CD4-positive, alpha-beta T cell treated with Interleukin-15 for 1 hour (primary cell): ENCODE data around the gene CBL.

Experiments
- DNase-seq: peaks from one replicate; pipeline ENCODE4 v3.0.0-alpha.2; 2020

Gene CBL

DNA sequence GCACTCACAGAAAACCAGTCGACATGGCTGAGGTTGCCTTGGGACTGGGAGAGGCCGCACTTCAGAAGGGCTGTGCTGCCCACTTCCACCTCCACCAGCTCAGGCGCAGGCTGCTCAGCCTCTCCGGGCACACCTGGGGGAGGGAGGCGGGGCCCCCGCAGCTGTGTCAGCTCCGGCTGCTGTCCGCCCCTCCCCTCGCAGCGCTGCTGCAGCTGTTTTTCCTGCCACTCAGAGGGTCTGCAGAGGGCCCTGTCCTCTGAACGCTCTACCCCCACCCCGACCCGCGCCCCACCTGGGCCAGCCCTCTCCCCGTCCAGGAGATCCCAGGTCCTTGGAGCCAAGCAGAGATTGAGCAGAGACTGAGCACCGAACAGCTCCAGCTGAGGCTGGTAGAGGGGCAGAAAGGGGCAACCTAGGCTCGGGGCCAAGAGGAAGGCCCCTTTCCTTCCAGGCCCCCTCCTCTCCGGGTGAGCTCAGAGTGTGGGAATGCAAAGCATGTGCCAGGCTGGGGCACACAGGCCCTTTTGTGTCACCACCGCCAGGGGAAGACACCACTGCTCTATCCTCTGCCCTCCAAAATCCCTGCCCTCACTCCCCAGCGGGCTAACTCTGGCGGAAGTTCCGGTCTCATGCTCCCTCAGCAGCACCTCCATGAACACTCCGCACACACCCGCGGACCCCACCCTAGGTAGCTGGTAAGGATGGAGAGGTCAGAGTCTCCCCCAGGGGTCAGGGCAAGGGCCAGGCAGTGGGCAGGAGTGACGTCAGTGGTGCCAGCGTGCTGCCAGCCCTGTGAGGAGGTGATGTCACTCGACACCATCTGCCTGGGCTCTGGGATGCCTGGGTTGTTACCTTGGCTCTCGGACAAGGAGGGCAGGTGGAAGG, 109.2 kb downstream of the CBL start:
- DNase-seq: peak; percentile 45

GRCh38 chr11:119316016-119316728, 110.0 kb downstream of the CBL start:
- no peak for DNase-seq

DNA sequence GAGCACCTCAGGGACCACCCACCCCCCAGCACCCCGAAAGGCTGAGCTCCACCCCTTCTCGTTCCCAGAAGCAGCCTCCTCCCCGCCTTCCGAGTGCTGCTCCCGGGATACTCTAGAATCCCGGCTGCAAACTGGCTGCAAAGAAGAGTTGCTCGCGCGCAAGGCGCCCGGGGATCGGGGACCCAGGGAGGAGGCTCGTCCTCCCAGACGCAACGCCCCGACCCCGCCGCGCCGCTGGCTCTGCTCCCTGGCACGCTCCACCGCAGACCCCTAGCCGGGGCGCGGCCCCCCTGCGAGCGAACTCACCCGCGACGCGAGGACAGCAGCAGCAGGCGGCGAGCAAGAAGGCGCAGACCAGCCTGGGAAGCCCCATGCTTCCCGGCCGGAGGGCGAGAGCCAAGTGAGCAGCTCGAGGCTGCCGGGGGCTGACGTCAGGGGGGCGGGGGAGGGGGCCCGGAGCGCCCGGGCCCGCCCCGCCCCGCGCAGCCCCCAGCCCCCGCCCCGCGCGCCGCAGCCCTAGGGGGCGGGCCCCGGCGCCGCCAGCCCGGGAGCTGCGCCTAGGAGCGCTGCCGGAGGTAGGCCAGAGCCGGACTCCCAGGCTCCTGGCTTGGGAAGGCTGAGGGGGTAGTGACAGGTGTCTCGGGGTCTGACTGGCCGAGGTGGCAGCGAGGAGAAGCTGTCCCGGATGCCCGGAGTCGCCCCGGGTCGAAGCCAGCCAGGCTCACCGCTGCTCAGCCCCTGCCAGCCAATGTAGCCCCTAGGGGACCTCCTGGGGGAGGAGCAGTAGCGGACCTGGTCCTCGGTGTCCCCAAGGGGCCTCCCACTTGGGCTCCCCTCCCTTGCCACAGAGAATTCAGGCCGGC, 110.8 kb downstream of the CBL start, which contains the start of gene MCAM:
TSS of gene MCAM (minus strand) at position 402 of the 863 bp plus-strand sequence. CDS start at position 373, 29 bp downstream.
- no peak for DNase-seq

DNA sequence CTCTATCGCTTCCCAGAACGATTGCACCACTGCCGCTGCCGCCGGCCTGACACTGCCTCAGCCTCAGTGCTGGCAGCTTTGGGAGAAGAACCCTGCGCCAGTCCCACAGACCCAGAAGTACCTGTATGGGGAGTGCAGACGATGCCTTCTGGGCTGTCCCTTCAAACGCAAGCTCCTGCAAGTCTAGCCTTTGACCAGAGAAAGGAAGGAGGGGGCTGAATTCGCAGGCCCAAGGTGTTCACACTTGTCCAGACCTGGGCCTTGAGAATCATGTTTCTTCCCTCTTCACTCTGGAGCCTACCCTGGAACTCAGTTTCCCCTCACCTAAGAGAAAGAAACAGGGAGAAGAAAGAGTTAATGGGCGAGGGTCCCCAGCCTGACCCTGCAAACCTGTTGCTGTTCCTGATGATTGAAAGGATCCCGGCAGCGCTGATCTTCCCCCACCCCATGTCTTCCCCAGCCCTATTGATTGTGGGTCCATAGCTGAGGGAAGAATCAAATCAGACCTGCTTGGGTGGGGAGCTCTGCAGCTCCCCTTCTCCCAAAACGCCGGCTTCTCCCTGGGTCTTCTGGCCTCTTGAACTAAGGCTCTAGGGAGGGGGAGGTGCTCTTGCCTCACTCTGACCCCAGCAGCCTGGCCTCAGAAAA, 111.6 kb downstream of the CBL start:
- no peak for DNase-seq

DNA sequence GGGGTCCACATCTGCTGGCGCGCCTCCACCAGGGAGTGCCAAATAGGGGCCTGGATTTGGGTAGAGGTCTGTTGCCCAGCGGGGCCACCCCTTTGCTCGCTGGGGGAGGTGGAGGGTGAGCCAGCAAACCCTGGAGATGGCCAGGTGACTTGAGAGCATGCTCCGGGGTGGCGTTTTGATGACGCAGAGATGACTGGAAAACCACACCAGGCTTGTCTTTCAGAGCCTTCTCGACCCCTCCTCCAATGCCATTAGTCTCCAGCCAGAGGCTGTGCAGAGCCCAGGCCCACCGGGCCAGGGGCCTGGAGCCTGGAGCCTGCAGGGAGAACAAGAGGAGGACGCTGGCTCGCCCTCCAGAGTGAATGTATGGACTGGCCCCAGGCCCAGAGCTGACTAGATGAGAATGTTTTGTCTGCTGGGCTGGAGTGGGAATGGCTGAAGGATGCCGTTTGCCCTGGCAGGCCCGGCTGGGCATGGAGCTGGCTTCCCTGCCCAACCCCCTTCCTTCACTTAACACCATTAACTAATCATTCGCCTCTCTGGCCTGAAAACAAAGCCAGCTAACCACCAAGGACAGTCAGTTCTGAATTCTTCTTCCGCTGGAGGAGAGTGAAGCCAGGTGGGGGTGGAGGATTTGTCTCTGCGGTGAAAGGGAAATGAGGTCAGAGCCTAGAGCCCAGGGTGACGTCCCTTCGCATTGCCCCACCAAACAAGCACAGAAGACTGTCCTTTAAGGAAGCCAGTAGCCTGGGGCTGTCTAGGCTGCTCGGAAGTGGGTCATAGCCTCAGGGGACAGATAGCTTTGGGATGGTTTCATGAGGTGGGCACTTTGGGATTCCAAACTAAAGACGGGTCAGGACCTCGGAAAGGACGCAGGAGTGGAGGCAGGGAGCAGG, 112.3 kb downstream of the CBL start:
- DNase-seq: no peak

DNA sequence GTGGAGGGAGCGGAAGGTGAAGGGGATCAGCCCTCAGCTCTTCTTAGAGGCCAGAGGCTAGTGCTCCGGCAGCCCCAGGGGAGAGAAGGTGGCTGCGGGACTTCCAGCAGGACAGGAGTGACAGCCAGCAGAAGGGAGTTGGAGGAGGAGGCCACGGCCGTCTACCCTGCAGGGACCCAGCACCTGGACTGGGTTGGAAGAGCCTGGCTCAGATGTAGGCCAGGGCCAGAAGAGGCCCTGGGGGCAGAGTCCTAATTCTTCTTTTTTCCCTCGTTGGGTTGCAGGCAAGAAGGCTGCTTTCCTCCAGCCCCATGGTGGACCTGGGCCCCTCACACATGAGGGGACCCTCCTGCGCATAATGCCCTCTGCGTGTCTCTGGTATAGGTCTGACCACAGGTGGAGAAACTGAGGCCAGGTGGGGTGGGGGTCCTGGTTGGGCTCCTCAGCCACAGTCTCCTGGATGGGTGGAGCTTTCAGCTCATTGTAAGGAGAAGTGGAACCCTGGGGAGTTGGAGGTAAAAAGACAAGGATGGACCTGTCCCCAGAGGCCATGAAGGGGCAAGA, 113.1 kb downstream of the CBL start:
- no peak for DNase-seq

- no peak for DNase-seq
Measured at GRCh38 chr11:119319700-119320239, 113.6 kb downstream of the CBL start.

- no peak for DNase-seq
Measured at GRCh38 chr11:119320240-119320775, 114.2 kb downstream of the CBL start.

DNA sequence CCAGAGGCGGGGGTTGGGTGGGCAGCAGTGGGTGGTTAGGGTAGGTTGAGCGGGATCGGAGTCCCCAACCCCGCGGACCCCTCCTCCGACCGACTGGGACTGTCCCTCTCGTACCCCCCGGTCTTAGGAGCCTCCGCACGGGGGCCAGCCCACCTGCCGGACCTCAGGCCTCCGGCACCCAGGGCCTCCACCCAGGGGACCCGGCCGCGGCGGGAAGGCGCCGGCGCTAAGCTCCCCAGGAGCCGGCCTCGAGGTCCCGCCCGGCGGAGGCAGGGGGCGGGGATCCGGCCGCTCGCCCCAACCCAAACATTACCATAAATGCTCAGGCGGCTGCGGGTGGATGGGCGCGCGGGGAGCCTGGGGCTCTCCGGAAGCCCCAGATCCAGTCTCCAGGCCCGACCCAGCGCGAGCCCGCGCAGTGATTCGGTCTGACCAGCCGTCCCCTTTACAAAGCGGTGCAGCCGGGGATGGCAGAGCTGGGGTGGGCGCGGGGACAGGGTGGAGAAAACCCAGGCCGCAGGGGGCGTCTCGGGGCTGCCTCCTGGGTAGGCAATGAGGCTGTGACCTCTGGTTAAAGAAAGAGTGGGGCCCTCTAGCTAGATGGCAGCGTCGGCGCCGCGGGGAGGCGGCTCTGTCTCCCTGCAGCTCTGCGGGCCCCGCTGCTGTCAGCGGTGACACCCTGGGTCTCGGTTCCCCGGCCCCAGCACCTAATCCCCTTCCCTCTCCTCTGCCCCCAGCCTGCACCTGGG, 114.8 kb downstream of the CBL start:
- no peak for DNase-seq

DNA sequence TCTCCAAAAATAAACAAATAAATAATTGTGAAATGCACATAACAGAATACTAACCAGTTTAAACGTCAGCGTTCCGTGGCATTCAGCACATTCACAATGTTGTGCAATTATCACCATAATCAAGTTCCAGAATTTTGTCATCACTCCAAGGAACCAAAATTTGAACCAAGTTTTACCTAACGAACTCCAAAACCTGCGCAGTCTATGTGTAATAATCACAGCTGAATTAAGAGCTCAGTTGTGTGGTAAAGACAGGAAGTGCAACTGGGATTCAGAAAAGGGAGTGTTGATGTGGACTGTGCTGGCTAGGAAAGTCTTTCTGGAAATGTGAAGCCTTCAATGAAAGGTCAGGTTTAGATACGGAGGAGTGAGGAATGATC, 116.2 kb downstream of the CBL start:
- no peak for DNase-seq

- no peak for DNase-seq
Measured at GRCh38 chr11:119322921-119323531, 116.9 kb downstream of the CBL start.

DNA sequence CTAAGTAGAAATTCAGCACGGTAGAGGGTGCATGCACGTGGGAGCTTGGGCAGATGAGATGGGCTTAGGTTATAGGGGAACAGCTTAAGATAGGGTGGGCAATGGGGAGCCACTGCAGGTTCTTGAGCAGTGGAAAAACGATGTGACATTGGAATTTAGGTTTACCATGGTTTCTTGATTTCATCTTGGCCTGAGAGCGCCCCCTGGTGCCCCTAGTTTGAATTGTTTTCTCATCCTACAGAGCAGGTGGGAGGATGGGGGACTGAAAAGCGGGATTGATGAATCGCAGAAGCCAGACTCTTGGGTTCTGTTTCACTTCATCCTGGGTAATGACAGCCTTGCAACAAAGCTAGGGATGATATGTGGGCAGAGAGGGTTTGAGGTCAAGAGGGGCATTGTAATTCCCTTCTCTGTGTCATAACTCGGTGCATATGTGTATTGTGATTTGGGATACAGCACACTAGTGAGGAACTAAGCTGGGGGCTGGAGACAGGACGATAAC, 117.4 kb downstream of the CBL start:
- peak; percentile 62 for DNase-seq

GRCh38 chr11:119324189-119324588, 118.0 kb downstream of the CBL start:
- DNase-seq: no peak

- no peak for DNase-seq
Measured at GRCh38 chr11:119329320-119329719, 123.2 kb downstream of the CBL start.

GRCh38 chr11:119330237-119330636, 124.1 kb downstream of the CBL start:
- no peak for DNase-seq

DNA sequence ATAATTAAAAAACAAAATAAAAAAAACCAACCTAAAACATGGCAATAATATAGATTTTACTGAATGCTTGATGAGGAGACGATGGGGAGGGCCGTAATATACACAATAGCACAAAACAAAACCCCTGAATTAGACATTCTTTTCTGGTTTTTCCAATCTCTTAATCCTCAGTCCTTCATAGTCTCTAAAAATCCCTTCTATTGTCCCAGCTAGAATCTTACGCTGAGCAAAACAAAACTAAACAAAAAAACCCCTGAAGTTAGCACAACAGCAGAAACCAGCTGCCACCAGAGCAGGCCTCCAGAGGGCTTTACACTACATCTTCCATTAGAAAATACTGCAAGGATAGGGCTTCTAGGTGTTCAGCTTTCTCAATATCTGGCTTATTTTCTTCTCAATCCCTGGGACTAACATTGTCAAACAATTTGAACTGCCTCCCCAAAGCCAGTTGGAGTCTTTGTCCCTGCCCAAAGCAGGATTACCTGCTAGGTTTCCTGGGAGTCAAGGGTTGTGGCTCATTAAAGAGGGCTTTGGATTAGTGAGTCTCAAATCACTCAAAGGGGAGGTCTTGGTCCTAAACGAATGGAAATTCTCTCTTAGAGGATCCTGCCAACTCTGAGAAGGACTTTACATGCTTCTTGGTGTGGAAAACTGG, 126.1 kb downstream of the CBL start:
- no peak for DNase-seq

DNA sequence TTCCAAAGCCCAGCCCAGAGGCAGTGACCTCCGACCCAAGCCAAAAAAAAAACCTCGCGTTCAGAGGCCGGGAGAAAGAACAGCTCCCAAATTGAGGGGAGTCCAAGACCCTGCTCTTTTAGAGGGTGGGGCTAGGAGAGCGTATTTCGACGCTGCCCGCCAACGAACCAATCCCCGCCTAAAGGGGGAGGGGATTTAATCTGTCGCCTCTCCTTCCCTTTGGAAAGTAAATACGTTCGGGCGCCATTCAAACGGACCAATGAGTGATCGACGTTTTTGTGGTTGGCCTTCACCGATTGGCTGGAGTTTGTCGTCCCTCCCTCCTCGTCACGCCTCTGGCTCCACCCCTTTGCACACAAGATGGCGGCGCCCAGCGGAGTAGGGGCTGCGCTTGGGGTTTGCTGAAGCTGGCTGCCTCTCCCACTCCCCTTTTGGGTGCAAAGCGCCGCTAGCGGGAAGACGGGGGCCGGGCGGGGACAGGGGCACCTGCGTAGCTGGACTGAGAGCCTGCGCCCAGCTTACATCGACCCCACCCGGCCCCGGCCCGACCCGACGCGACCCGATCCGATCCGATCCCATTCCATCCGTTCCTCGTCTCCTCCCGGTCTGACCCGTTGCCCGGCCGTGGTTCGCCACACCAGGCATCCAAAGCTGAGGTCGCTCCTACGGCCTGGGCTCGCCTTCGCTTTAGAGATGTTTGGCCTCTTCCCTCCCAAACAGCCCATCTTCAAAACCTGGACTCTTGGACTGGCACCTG, 128.2 kb downstream of the CBL start, which contains the start of gene RNF26:
TSS of gene RNF26 (plus strand) at position 354 of the 757 bp plus-strand sequence. CDS start 596 bp downstream, outside the sequence.
- peak; percentile 95 for DNase-seq
